Mesenchymal stem cell (in vitro differentiated cells and primary cell): ENCODE results near the gene GPX6. TPM values are rescaled to one million over a fixed set of nuclear protein-coding genes. Genes with fewer than 3 reads are reported as not detected.

ENCODE experiments used
- DNase-seq: peaks from one replicate; pipeline ENCODE4 v3.0.0-alpha.2; 2013
- H2AFZ ChIP-seq: one replicate; pipeline ENCODE4 v1.6.1; 2013; ENCODE audit warnings: low read depth, mild to moderate bottlenecking, control low read depth, inconsistent platforms, low read length, moderate library complexity
- H2AK5ac ChIP-seq: 2 replicates; pipeline ENCODE4 v1.6.1; 2013; ENCODE audit warnings: low read length, moderate library complexity, mild to moderate bottlenecking, inconsistent platforms; ENCODE audit not compliant: severe bottlenecking
- H2BK120ac ChIP-seq: one replicate; pipeline ENCODE4 v1.6.1; 2013; ENCODE audit warnings: low read depth, mild to moderate bottlenecking, inconsistent platforms, low read length, moderate library complexity
- H2BK12ac ChIP-seq, 2 experiments: one replicate each; pipeline ENCODE4 v1.6.1; 2013; ENCODE audit warnings: inconsistent platforms in 2 of 2, low read length in 2 of 2, mild to moderate bottlenecking in 2 of 2, moderate library complexity in 2 of 2, control low read depth in 1 of 2
- H2BK15ac ChIP-seq: one replicate; pipeline ENCODE4 v1.6.1; 2013; ENCODE audit warnings: mild to moderate bottlenecking, low read depth, inconsistent platforms; ENCODE audit not compliant: poor library complexity, severe bottlenecking
- H2BK5ac ChIP-seq: 2 replicates; pipeline ENCODE4 v1.6.1; 2013; ENCODE audit warnings: low read depth, mild to moderate bottlenecking, low read length, control low read depth, inconsistent platforms; ENCODE audit not compliant: poor library complexity, severe bottlenecking
- H3K14ac ChIP-seq, 2 experiments: one replicate each; pipeline ENCODE4 v1.6.1; 2013; ENCODE audit warnings: inconsistent platforms in 2 of 2, low read length in 2 of 2, control low read depth in 1 of 2, mild to moderate bottlenecking in 1 of 2, moderate library complexity in 1 of 2
- H3K18ac ChIP-seq, 2 experiments: one replicate each; pipeline ENCODE4 v1.6.1; 2013; ENCODE audit warnings: inconsistent platforms in 2 of 2, low read length in 2 of 2, control low read depth in 1 of 2, low read depth in 1 of 2, mild to moderate bottlenecking in 1 of 2
- H3K23ac ChIP-seq, 2 experiments: one replicate each; pipeline ENCODE4 v1.6.1; 2013; ENCODE audit warnings: inconsistent platforms in 2 of 2, low read length in 2 of 2, mild to moderate bottlenecking in 2 of 2, moderate library complexity in 2 of 2, control low read depth in 1 of 2
- H3K27ac ChIP-seq: 2 replicates; pipeline ENCODE4 v1.5.1; 2013; ENCODE audit warnings: mild to moderate bottlenecking, moderate library complexity, low read length, control low read depth, inconsistent platforms; ENCODE audit not compliant: poor library complexity, severe bottlenecking
- H3K27me3 ChIP-seq, 2 experiments: 2 replicates each; pipeline versions ENCODE4 v1.6.1 to v1.7.0; 2013; ENCODE audit warnings: low read length in 2 of 2, mild to moderate bottlenecking in 2 of 2, moderate library complexity in 2 of 2, control low read depth in 1 of 2, inconsistent platforms in 1 of 2; ENCODE audit not compliant: control insufficient read depth in 1 of 2, insufficient read depth in 1 of 2
- H3K36me3 ChIP-seq, 2 experiments: 2 replicates each; pipeline versions ENCODE4 v1.6.1 to v1.7.0; 2013; ENCODE audit warnings: low read length in 2 of 2, control low read depth in 1 of 2, inconsistent platforms in 1 of 2, low read depth in 1 of 2, mild to moderate bottlenecking in 1 of 2; ENCODE audit not compliant: insufficient read depth in 2 of 2, control insufficient read depth in 1 of 2
- H3K4ac ChIP-seq, 2 experiments: one replicate each; pipeline ENCODE4 v1.6.1; 2013; ENCODE audit warnings: inconsistent platforms in 2 of 2, low read length in 2 of 2, mild to moderate bottlenecking in 2 of 2, moderate library complexity in 2 of 2, control low read depth in 1 of 2, low read depth in 1 of 2
- H3K4me1 ChIP-seq: 2 replicates; pipeline ENCODE4 v1.6.1; 2013; ENCODE audit warnings: low read depth, low read length, control low read depth; ENCODE audit not compliant: control insufficient read depth, insufficient read depth
- H3K4me2 ChIP-seq: 2 replicates; pipeline ENCODE4 v1.6.1; 2013; ENCODE audit warnings: low read length, mild to moderate bottlenecking, inconsistent platforms; ENCODE audit not compliant: poor library complexity, severe bottlenecking
- H3K4me3 ChIP-seq, 2 experiments: 2 replicates each; pipeline versions ENCODE4 v1.5.1 to v1.7.0; 2013; ENCODE audit warnings: low read length in 2 of 2, mild to moderate bottlenecking in 2 of 2, control low read depth in 1 of 2, low read depth in 1 of 2; ENCODE audit not compliant: insufficient read depth in 1 of 2
- H3K79me1 ChIP-seq: replicated peaks from 2 replicates; pipeline ENCODE4 v1.6.1; 2013; ENCODE audit warnings: mild to moderate bottlenecking, control low read depth, low read length, inconsistent platforms; ENCODE audit not compliant: poor library complexity, severe bottlenecking
- H3K9ac ChIP-seq: 2 replicates; pipeline ENCODE4 v1.7.0; 2013; ENCODE audit warnings: mild to moderate bottlenecking, low read length, moderate library complexity
- H3K9me3 ChIP-seq: 2 replicates; pipeline ENCODE4 v1.7.0; 2013; ENCODE audit warnings: mild to moderate bottlenecking, low read length; ENCODE audit not compliant: control insufficient read depth
- H4K8ac ChIP-seq: one replicate; pipeline ENCODE4 v1.6.1; 2013; ENCODE audit warnings: inconsistent platforms, mild to moderate bottlenecking, low read length, moderate library complexity
- H4K91ac ChIP-seq: one replicate; pipeline ENCODE4 v1.6.1; 2013; ENCODE audit warnings: mild to moderate bottlenecking, low read length, inconsistent platforms
- WGBS: methylation state at CpG from one replicate; pipeline ENCODE4 v1.1.7; 2013; ENCODE audit warnings: mixed read lengths; 5-methylcytosine and 5-hydroxymethylcytosine counted together
- polyA plus RNA-seq, 2 experiments: library from polyadenylated mRNA; stranded (reverse); fragments of 200-250 nt; gene quantifications; one replicate each; pipeline ENCODE4 v1.2.3, GENCODE V29; 2013

Gene GPX6, protein sequence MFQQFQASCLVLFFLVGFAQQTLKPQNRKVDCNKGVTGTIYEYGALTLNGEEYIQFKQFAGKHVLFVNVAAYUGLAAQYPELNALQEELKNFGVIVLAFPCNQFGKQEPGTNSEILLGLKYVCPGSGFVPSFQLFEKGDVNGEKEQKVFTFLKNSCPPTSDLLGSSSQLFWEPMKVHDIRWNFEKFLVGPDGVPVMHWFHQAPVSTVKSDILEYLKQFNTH
- polyA plus RNA-seq (2013, experiment 1 of 2), result not detected
- polyA plus RNA-seq (2013, experiment 2 of 2), result not detected

- Histone ChIP-seq H3K9ac (no peak within 1 kb of the TSS), H3K4ac (no peak within 1 kb of the TSS), H3K36me3 (no peaks in the 10 kb centered on the region), H3K4me3 (no peak within 1 kb of the TSS), H4K91ac (no peak within 1 kb of the TSS), H3K27me3 (peaks cover 19 to 30% of the 10 kb centered on the region in 2 experiments), H2AFZ (no peak within 1 kb of the TSS), H3K9me3 (no peaks in the 10 kb centered on the region), H2BK12ac (no peak within 1 kb of the TSS), H3K14ac (no peak within 1 kb of the TSS), H3K18ac (no peak within 1 kb of the TSS), H2BK120ac (no peak within 1 kb of the TSS), H3K27ac (no peak within 1 kb of the TSS), H2AK5ac (no peak within 1 kb of the TSS), H3K79me1 (no peaks in the 10 kb centered on the region), H3K4me2 (no peak within 1 kb of the TSS), H2BK15ac (no peak within 1 kb of the TSS), H4K8ac (no peak within 1 kb of the TSS), H3K4me1 (no peaks in the 10 kb centered on the region), H3K23ac (no peak within 1 kb of the TSS), H2BK5ac (no peak within 1 kb of the TSS)
- WGBS, result 63% methylated on average over 4 of the region's 4 CpGs
- DNase-seq, result no peak
These were observed at the start of gene GPX6 for GRCh38 chr6:28515676-28516075. GPX6 (minus strand) TSS chr6:28515793; CDS start chr6:28515743, 50 bp downstream.

DNA sequence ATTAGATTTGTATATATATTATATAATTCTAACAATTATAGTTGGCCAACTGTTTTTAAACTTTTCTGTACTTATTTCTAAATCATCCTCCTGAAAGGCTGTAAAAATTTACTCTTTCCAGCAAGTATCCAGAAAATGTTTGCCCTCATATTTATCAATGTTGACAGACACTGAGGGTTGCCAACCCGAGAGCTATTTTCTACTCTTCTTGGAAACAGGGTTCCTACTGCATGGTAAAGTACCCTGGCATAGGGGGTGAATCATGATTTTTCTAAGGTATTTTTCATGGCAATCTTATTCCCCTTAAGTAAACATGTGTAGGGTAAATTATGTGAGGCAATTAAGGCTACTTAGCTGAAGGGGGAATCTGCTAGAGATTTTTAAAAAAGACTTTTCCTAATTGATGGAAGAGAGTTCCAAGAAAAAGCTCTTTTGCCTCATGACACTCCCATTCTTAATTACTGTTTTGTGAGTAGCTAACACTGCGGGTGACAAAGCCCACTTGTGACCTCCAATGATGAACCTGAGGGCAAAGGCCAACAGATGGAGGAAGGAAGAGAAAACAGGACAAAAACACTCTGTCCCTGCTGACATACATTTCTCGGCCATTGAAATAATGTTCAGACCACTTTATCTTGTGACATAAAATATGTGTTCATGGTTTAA, 48.0 kb upstream of the GPX6 start:
- Histone ChIP-seq H4K91ac (no peak overlapping the region), H2BK120ac (no peak overlapping the region), H3K14ac (no peak overlapping the region), H3K4me1 (no peaks in the 10 kb centered on the region), H4K8ac (no peak overlapping the region), H3K9ac (no peak overlapping the region), H3K79me1 (no peaks in the 10 kb centered on the region), H3K9me3 (no peaks in the 10 kb centered on the region), H3K4me2 (no peak overlapping the region), H2AK5ac (no peak overlapping the region), H3K27me3 (peaks cover 7 to 8% of the 10 kb centered on the region in 2 experiments), H3K36me3 (no peaks in the 10 kb centered on the region), H3K27ac (no peak overlapping the region), H3K4me3 (no peak overlapping the region), H3K4ac (no peak overlapping the region), H2BK5ac (no peak overlapping the region), H2BK15ac (no peak overlapping the region), H3K18ac (no peak overlapping the region), H2BK12ac (no peak overlapping the region), H2AFZ (no peak overlapping the region), H3K23ac (no peak overlapping the region)
- 100% methylated on average over 1 of the region's 3 CpGs for WGBS
- no peak for DNase-seq

GRCh38 chr6:28558629-28559028, 43.0 kb upstream of the GPX6 start:
- no peak overlapping the region for H4K91ac ChIP-seq
- no peak overlapping the region for H3K23ac ChIP-seq
- H2BK12ac ChIP-seq, result no peak overlapping the region
- H3K4me3 ChIP-seq, result no peak overlapping the region
- no peaks in the 10 kb centered on the region for H3K79me1 ChIP-seq
- no peak overlapping the region for H3K9ac ChIP-seq
- H3K18ac ChIP-seq, result no peak overlapping the region
- no peak overlapping the region for H3K14ac ChIP-seq
- no peak overlapping the region for H2BK5ac ChIP-seq
- H3K27me3 ChIP-seq, result peaks cover 14 to 23% of the 10 kb centered on the region in 2 experiments
- no peaks in the 10 kb centered on the region for H3K9me3 ChIP-seq
- no peak overlapping the region for H3K27ac ChIP-seq
- H2AFZ ChIP-seq, result no peak overlapping the region
- no peak overlapping the region for H3K4me2 ChIP-seq
- H4K8ac ChIP-seq, result no peak overlapping the region
- no peak overlapping the region for H2AK5ac ChIP-seq
- no peaks in the 10 kb centered on the region for H3K4me1 ChIP-seq
- no peak for DNase-seq
- 81% methylated on average over 3 of the region's 3 CpGs for WGBS
- H3K4ac ChIP-seq, result no peak overlapping the region
- no peaks in the 10 kb centered on the region for H3K36me3 ChIP-seq
- H2BK15ac ChIP-seq, result no peak overlapping the region
- no peak overlapping the region for H2BK120ac ChIP-seq

- Histone ChIP-seq H3K27me3 (peaks cover 25 to 31% of the 10 kb centered on the region in 2 experiments), H2BK12ac (no peak overlapping the region), H3K79me1 (no peaks in the 10 kb centered on the region), H3K9me3 (no peaks in the 10 kb centered on the region), H3K4me2 (no peak overlapping the region), H4K8ac (no peak overlapping the region), H3K36me3 (no peaks in the 10 kb centered on the region), H3K9ac (no peak overlapping the region), H3K27ac (no peak overlapping the region), H3K23ac (no peak overlapping the region), H3K4me1 (no peaks in the 10 kb centered on the region), H3K4ac (no peak overlapping the region), H3K14ac (no peak overlapping the region), H4K91ac (no peak overlapping the region), H2BK5ac (no peak overlapping the region), H2AFZ (no peak overlapping the region), H3K4me3 (no peak overlapping the region), H3K18ac (no peak overlapping the region), H2BK15ac (no peak overlapping the region), H2BK120ac (no peak overlapping the region), H2AK5ac (no peak overlapping the region)
- no CpG with 5 or more reads among the region's 2 CpGs for WGBS
- DNase-seq, result no peak
These were observed 39.5 kb upstream of the GPX6 start for GRCh38 chr6:28555136-28555535.
